WTC11 (cell line): ENCODE results near the gene POF1B. TPM values are rescaled to one million over a fixed set of nuclear protein-coding genes. Genes with fewer than 3 reads are reported as not detected.

Experiments
- ATAC-seq: fragments of 200-7000 bp; cut with Tn5 transposase; 2 replicates; pipeline ENCODE4 v1.10.0; 2021; ENCODE audit warnings: mild to moderate bottlenecking, moderate library complexity
- CTCF ChIA-PET: fragments of 300-600 bp; sonication (Branson Sonifier 250); formaldehyde crosslinking; loops from one replicate; lab custom pipeline; 2021; ENCODE audit warnings: antibody characterized with exemption; lab: Charles Lee
- POLR2A ChIA-PET: fragments of 350-600 bp; sonication (Branson Sonifier 250); formaldehyde crosslinking; loops from one replicate; lab custom pipeline; 2021; ENCODE audit warnings: antibody characterized with exemption; lab: Charles Lee
- DNase-seq: peaks from one replicate; pipeline ENCODE4 v3.0.0; 2021; ENCODE audit warnings: low spot score
- H3K27ac Mint-ChIP-seq: 2 replicates; pipeline ENCODE4 v1.8.0; 2021; ENCODE audit warnings: mixed read lengths
- H3K27me3 Mint-ChIP-seq: 2 replicates; pipeline ENCODE4 v1.8.0; 2021; ENCODE audit warnings: low read depth, mild to moderate bottlenecking, moderate library complexity, mixed read lengths
- H3K36me3 Mint-ChIP-seq: 2 replicates; pipeline ENCODE4 v1.8.0; 2021; ENCODE audit warnings: mixed read lengths
- H3K4me1 Mint-ChIP-seq: 2 replicates; pipeline ENCODE4 v1.8.0; 2022; ENCODE audit warnings: mixed read lengths
- H3K4me3 Mint-ChIP-seq: 2 replicates; pipeline ENCODE4 v1.8.0; 2021; ENCODE audit warnings: mild to moderate bottlenecking, moderate library complexity, mixed read lengths
- H3K9me3 Mint-ChIP-seq: 2 replicates; pipeline ENCODE4 v1.8.0; 2021; ENCODE audit warnings: mixed read lengths
- CBFB ChIP-seq: sonication (generic); formaldehyde crosslinking; IDR thresholded peaks from 2 replicates; pipeline ENCODE4 v1.8.1; 2022; ENCODE audit warnings: mild to moderate bottlenecking, low read depth, missing genetic modification reagents
- CREB1 ChIP-seq: sonication (generic); formaldehyde crosslinking; IDR thresholded peaks from 2 replicates; pipeline ENCODE4 v1.8.0; 2023; ENCODE audit warnings: mild to moderate bottlenecking, missing genetic modification reagents
- FOXJ3 ChIP-seq: sonication (generic); formaldehyde crosslinking; IDR thresholded peaks from 2 replicates; pipeline ENCODE4 v1.9.0; 2021; ENCODE audit warnings: missing genetic modification reagents, mild to moderate bottlenecking, borderline replicate concordance
- FOXK1 ChIP-seq: sonication (generic); formaldehyde crosslinking; IDR thresholded peaks from 2 replicates; pipeline ENCODE4 v1.8.0; 2022; ENCODE audit warnings: mild to moderate bottlenecking, moderate library complexity, missing genetic modification reagents
- KAT7 ChIP-seq: sonication (generic); formaldehyde crosslinking; IDR thresholded peaks from 2 replicates; pipeline ENCODE4 v1.8.1; 2023; ENCODE audit warnings: missing genetic modification reagents, mild to moderate bottlenecking, borderline replicate concordance
- NFE2L1 ChIP-seq: sonication (generic); formaldehyde crosslinking; IDR thresholded peaks from 2 replicates; pipeline ENCODE4 v1.8.1; 2023; ENCODE audit warnings: missing genetic modification reagents
- NR1H2 ChIP-seq: sonication (generic); formaldehyde crosslinking; IDR thresholded peaks from 2 replicates; pipeline ENCODE4 v1.9.0; 2021; ENCODE audit warnings: mild to moderate bottlenecking, moderate library complexity, missing genetic modification reagents
- SMAD3 ChIP-seq: sonication (generic); formaldehyde crosslinking; IDR thresholded peaks from 2 replicates; pipeline ENCODE4 v1.8.0; 2022; ENCODE audit warnings: missing genetic modification reagents, mild to moderate bottlenecking, borderline replicate concordance
- SMAD4 ChIP-seq: sonication (generic); formaldehyde crosslinking; IDR thresholded peaks from 2 replicates; pipeline ENCODE4 v1.8.0; 2022; ENCODE audit warnings: mild to moderate bottlenecking, missing genetic modification reagents
- SOX15 ChIP-seq: fragments of 250-450 bp; sonication (Bioruptor Pico); IDR thresholded peaks from 2 replicates; pipeline ENCODE4 v1.9.0; 2021; ENCODE audit warnings: mild to moderate bottlenecking
- TEAD1 ChIP-seq: sonication (generic); formaldehyde crosslinking; IDR thresholded peaks from 2 replicates; pipeline ENCODE4 v1.8.0; 2022; ENCODE audit warnings: mild to moderate bottlenecking, missing genetic modification reagents
- TEAD4 ChIP-seq: sonication (generic); formaldehyde crosslinking; IDR thresholded peaks from 2 replicates; pipeline ENCODE4 v1.8.0; 2022; ENCODE audit warnings: mild to moderate bottlenecking, missing genetic modification reagents
- TP53 ChIP-seq: sonication (generic); formaldehyde crosslinking; IDR thresholded peaks from 2 replicates; pipeline ENCODE4 v1.8.1; 2023; ENCODE audit warnings: mild to moderate bottlenecking, missing genetic modification reagents
- ZBTB21 ChIP-seq: sonication (generic); formaldehyde crosslinking; IDR thresholded peaks from 2 replicates; pipeline ENCODE4 v1.8.1; 2023; ENCODE audit warnings: mild to moderate bottlenecking, missing genetic modification reagents, borderline replicate concordance
- ZNF138 ChIP-seq: sonication (generic); formaldehyde crosslinking; conservative IDR thresholded peaks from 2 replicates; pipeline ENCODE4 v1.8.1; 2022; ENCODE audit warnings: mild to moderate bottlenecking, moderate library complexity, missing genetic modification reagents
- ZNF219 ChIP-seq: sonication (generic); formaldehyde crosslinking; IDR thresholded peaks from 2 replicates; pipeline ENCODE4 v1.8.0; 2023; ENCODE audit warnings: missing genetic modification reagents, mild to moderate bottlenecking, borderline replicate concordance
- ZNF232 ChIP-seq: sonication (generic); formaldehyde crosslinking; IDR thresholded peaks from 2 replicates; pipeline ENCODE4 v1.8.0; 2022; ENCODE audit warnings: mild to moderate bottlenecking, missing genetic modification reagents
- ZNF263 ChIP-seq: sonication (generic); formaldehyde crosslinking; IDR thresholded peaks from 2 replicates; pipeline ENCODE4 v1.8.1; 2022; ENCODE audit warnings: low read depth, mild to moderate bottlenecking, moderate library complexity, missing genetic modification reagents
- ZNF396 ChIP-seq: fragments of 250-450 bp; sonication (Bioruptor Pico); IDR thresholded peaks from 2 replicates; pipeline ENCODE4 v1.8.0; 2021; ENCODE audit warnings: mild to moderate bottlenecking, moderate library complexity, borderline replicate concordance
- ZNF416 ChIP-seq: fragments of 250-450 bp; sonication (Bioruptor Pico); IDR thresholded peaks from 2 replicates; pipeline ENCODE4 v1.9.0; 2021; ENCODE audit warnings: mild to moderate bottlenecking, inconsistent platforms
- ZNF423 ChIP-seq: fragments of 250-450 bp; sonication (Bioruptor Pico); IDR thresholded peaks from 2 replicates; pipeline ENCODE4 v2.1.2; 2022; ENCODE audit warnings: mild to moderate bottlenecking, moderate library complexity
- ZNF671 ChIP-seq: fragments of 250-450 bp; sonication (Bioruptor Pico); IDR thresholded peaks from 2 replicates; pipeline ENCODE4 v1.8.0; 2021; ENCODE audit warnings: mild to moderate bottlenecking
- total RNA-seq: library from RNA; stranded (reverse); gene quantifications from 3 replicates; pipeline ENCODE4 v1.2.3, GENCODE V29; 2021
- TF ChIP-seq, protein P1 (sequence below): sonication (generic); formaldehyde crosslinking; IDR thresholded peaks from 2 replicates; pipeline ENCODE4 v1.8.1; 2022; ENCODE audit warnings: mild to moderate bottlenecking, missing genetic modification reagents, moderate library complexity, borderline replicate concordance
- TF ChIP-seq, protein P2 (sequence below): sonication (generic); formaldehyde crosslinking; IDR thresholded peaks from 2 replicates; pipeline ENCODE4 v1.8.1; 2022; ENCODE audit warnings: mild to moderate bottlenecking, moderate library complexity, missing genetic modification reagents
- TF ChIP-seq, protein P3 (sequence below): sonication (generic); formaldehyde crosslinking; IDR thresholded peaks from 2 replicates; pipeline ENCODE4 v1.8.0; 2022; ENCODE audit warnings: mild to moderate bottlenecking, missing genetic modification reagents
- TF ChIP-seq, protein P4 (sequence below): sonication (generic); formaldehyde crosslinking; IDR thresholded peaks from 2 replicates; pipeline ENCODE4 v1.8.0; 2022; ENCODE audit warnings: mild to moderate bottlenecking, missing genetic modification reagents
- TF ChIP-seq, protein P5 (sequence below): sonication (generic); formaldehyde crosslinking; IDR thresholded peaks from 2 replicates; pipeline ENCODE4 v1.8.1; 2022; ENCODE audit warnings: missing genetic modification reagents, borderline replicate concordance

The POF1B gene
- total RNA-seq, 1 experiment from 2014 or later = 0.09 TPM

DNA sequence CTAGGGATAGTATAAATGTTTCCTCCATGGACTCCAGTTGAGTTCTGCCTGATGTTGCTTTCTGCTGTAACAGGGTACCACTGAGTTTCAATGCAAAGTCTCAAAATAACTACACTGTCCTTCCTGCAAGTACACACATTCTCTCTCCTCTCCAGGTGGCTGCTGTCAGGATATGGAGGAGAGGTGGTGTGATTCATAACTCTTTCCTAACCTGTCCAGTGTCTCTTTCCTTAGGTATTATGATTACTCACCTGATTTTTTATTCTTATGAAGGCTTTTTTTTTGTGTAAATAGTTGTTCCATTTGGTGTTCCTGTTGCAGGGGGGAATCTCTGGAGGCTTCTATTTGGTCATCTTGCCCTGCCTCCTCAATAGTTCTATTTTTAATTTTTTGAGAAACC, 39.8 kb upstream of the POF1B start:
- H3K27me3 Mint-ChIP-seq = peaks cover 24% of the 10 kb centered on the region
- H3K36me3 Mint-ChIP-seq = no peaks in the 10 kb centered on the region
- no peak overlapping the region for H3K27ac Mint-ChIP-seq
- CTCF ChIA-PET = no interaction called here
- DNase-seq = no peak
- POLR2A ChIA-PET = no interaction called here
- H3K4me1 Mint-ChIP-seq = no peaks in the 10 kb centered on the region
- no peak for ATAC-seq
- TF ChIP-seq SMAD4 (CRISPR knock-in tag) = no peak
- no peak for TF ChIP-seq CBFB
- TF ChIP-seq ZNF416 (CRISPR knock-in tag) = no peak
- no peak for TF ChIP-seq ZBTB21 (CRISPR knock-in tag)
- no peak for TF ChIP-seq TEAD1 (CRISPR knock-in tag)
- no peak for TF ChIP-seq SOX15 (CRISPR knock-in tag)
- no peak for TF ChIP-seq ZNF219
- TF ChIP-seq, protein P1, sequence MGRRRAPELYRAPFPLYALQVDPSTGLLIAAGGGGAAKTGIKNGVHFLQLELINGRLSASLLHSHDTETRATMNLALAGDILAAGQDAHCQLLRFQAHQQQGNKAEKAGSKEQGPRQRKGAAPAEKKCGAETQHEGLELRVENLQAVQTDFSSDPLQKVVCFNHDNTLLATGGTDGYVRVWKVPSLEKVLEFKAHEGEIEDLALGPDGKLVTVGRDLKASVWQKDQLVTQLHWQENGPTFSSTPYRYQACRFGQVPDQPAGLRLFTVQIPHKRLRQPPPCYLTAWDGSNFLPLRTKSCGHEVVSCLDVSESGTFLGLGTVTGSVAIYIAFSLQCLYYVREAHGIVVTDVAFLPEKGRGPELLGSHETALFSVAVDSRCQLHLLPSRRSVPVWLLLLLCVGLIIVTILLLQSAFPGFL (CRISPR knock-in tag) = no peak
- TF ChIP-seq, protein P2, sequence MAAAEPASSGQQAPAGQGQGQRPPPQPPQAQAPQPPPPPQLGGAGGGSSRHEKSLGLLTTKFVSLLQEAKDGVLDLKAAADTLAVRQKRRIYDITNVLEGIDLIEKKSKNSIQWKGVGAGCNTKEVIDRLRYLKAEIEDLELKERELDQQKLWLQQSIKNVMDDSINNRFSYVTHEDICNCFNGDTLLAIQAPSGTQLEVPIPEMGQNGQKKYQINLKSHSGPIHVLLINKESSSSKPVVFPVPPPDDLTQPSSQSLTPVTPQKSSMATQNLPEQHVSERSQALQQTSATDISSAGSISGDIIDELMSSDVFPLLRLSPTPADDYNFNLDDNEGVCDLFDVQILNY (CRISPR knock-in tag) = no peak
- TF ChIP-seq ZNF263 = no peak
- TF ChIP-seq TEAD4 (CRISPR knock-in tag) = no peak
- TF ChIP-seq, protein P3, sequence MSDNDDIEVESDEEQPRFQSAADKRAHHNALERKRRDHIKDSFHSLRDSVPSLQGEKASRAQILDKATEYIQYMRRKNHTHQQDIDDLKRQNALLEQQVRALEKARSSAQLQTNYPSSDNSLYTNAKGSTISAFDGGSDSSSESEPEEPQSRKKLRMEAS (CRISPR knock-in tag) = no peak
- no peak for TF ChIP-seq FOXK1 (CRISPR knock-in tag)
- no peak for TF ChIP-seq NR1H2
- no peaks in the 10 kb centered on the region for H3K9me3 Mint-ChIP-seq
- no peak overlapping the region for H3K4me3 Mint-ChIP-seq

DNA sequence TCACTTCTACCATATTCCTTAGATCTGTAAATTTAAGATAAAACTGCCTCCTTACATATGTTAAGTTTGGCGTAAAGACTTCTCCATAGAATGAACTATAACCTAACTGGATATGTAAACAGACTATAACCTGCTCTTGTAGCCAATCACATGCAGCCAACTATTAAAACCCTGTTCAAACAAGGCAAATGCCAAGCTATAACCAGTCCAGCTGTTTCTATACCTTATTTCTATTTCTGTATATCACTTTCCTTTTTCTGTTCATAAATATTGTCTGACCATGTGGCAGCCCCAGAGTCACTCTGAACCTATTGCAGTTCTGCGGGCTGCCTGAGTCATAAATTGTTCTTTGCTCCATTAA, 12.4 kb upstream of the POF1B start:
- Mint-ChIP-seq H3K27ac (no peak overlapping the region), H3K27me3 (no peaks in the 10 kb centered on the region), H3K4me1 (no peaks in the 10 kb centered on the region), H3K36me3 (no peaks in the 10 kb centered on the region), H3K9me3 (no peaks in the 10 kb centered on the region), H3K4me3 (no peak overlapping the region)
- CTCF ChIA-PET = no interaction called here
- no peak for ATAC-seq
- POLR2A ChIA-PET = no interaction called here
- no peak for TF ChIP-seq NFE2L1
- TF ChIP-seq, protein P4, sequence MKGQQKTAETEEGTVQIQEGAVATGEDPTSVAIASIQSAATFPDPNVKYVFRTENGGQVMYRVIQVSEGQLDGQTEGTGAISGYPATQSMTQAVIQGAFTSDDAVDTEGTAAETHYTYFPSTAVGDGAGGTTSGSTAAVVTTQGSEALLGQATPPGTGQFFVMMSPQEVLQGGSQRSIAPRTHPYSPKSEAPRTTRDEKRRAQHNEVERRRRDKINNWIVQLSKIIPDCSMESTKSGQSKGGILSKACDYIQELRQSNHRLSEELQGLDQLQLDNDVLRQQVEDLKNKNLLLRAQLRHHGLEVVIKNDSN (CRISPR knock-in tag) = no peak
- TF ChIP-seq TP53 (CRISPR knock-in tag) = no peak
- TF ChIP-seq ZNF423 (CRISPR knock-in tag) = no peak
- TF ChIP-seq, protein P5, sequence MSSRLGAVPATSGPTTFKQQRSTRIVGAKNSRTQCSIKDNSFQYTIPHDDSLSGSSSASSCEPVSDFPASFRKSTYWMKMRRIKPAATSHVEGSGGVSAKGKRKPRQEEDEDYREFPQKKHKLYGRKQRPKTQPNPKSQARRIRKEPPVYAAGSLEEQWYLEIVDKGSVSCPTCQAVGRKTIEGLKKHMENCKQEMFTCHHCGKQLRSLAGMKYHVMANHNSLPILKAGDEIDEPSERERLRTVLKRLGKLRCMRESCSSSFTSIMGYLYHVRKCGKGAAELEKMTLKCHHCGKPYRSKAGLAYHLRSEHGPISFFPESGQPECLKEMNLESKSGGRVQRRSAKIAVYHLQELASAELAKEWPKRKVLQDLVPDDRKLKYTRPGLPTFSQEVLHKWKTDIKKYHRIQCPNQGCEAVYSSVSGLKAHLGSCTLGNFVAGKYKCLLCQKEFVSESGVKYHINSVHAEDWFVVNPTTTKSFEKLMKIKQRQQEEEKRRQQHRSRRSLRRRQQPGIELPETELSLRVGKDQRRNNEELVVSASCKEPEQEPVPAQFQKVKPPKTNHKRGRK (CRISPR knock-in tag) = no peak
- no peak for TF ChIP-seq KAT7 (CRISPR knock-in tag)
- no peak for TF ChIP-seq SOX15 (CRISPR knock-in tag)
- TF ChIP-seq ZNF138 (CRISPR knock-in tag) = no peak
- no peak for TF ChIP-seq ZNF232 (CRISPR knock-in tag)
- TF ChIP-seq CREB1 (CRISPR knock-in tag) = no peak
- no peak for TF ChIP-seq SMAD3 (CRISPR knock-in tag)
- TF ChIP-seq ZNF671 (CRISPR knock-in tag) = no peak
- TF ChIP-seq FOXJ3 (CRISPR knock-in tag) = no peak
- TF ChIP-seq ZNF396 = no peak
- no peak for DNase-seq
